Activated CD8-positive, alpha-beta memory T cell treated with anti-CD3 and anti-CD28 coated beads, Interleukin-2, amount 50 U/mL, for 4 hours (primary cell): ENCODE data around the gene SOX11.

Experiments used
- DNase-seq: peaks from one replicate; pipeline ENCODE4 v3.0.0-alpha.2; 2020

Gene SOX11

DNA sequence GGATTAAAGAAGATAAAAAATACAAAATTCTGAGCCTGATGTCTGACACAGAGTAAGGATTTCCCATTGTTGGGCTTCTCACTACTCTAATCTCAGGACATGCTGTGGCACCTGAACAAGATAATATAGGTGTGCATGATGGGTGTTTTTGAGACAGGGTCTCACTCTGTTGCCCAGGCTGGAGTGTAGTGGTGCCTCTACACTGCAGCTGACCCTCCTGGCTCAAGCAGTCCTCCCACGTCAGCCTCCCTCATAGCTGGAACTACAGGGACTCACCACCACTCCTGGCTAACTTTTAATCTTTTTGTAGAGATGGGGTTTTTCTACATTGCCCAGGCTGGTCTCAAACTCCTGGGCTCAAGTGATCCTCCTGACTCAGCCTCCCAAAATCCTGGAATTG lies 32.9 kb downstream of the SOX11 start:
- no peak for DNase-seq

DNA sequence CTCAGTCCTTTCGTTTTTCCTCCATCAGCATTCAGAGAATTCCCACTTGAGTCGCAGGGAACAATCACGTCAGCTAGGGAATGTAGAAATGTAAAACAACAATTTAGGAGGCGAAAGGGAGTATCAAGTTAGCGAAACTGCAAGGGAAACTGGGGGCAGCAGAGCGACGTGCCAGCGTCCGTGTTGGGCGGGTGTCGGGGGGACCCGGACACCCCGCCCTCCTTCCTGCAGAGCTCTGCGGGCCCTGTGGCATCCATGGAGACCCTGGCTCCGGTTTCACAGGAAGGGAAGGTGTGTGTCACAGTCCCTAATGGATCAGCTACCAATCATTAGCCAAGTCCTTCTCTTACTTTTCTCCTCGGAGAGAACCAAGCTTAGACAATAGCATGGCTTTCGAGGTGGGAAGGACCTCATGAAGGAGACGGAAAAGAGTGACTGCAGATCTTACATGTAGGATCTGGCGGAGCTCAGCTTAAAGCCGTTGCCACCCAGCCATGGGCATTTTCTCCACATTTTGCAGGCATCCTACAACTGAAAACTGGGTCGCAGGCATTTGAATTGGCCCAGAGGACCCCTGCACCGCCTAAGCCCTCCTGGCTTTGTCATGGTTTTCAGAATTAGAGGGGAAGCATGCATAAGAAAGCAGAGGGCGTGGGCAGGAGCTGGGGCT lies 33.7 kb downstream of the SOX11 start:
- no peak for DNase-seq

GRCh38 chr2:5727235-5727634 lies 35.1 kb downstream of the SOX11 start:
- DNase-seq: no peak

GRCh38 chr2:5729416-5729815 lies 37.2 kb downstream of the SOX11 start:
- no peak for DNase-seq

DNA sequence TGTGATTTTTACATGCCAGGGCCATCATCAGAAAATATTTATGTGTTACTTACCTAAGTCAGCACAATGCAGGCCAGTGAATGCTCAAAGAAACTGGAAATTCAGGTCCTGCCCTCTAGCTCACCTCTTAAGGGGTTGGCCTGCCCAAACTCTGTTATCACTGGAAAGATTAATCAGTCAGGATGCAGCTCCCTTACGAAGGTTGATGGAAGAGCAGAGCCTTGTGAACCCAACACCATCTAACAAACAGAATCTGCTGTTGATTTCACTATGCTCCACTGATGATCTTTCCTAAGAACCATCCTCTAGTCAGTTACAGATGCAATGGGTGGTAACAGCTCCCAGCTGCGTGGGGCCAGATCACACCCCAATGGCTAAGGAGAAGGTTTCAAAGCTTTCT lies 38.2 kb downstream of the SOX11 start:
- DNase-seq: no peak

DNA sequence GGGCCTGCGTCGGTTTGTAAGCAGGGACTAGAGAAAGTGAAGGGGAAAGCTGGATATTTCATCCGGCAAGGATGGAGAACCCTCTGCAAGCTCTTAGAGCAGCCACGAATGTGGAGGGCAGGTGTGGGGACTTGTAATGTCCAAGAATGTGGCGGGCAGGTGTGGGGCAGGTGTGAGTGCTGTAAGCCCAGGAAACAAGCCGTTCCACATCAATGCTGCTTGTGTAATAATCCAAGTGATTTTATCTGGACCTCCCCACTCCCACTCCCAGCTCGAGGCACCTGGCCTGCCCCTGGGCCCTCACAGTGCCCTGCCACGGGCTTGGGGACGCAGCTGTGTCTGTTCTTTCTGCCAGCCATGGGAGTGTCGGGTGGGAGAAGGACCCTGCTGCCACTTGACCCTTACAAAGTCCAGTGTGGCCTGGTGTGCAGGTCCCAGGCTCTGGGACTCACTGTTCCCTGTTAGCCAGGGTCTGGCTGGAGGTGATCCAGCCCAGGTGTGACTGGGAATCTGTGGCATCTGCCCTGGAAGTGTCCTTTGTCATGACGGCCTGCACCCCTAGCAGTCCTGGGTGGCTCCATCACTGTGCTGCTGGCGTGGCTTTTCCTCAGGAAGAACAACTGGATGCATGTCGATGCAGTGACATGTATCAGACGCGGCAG lies 42.8 kb downstream of the SOX11 start:
- DNase-seq: no peak

- DNase-seq: no peak
Observed at GRCh38 chr2:5735521-5735861, 43.3 kb downstream of the SOX11 start.

DNA sequence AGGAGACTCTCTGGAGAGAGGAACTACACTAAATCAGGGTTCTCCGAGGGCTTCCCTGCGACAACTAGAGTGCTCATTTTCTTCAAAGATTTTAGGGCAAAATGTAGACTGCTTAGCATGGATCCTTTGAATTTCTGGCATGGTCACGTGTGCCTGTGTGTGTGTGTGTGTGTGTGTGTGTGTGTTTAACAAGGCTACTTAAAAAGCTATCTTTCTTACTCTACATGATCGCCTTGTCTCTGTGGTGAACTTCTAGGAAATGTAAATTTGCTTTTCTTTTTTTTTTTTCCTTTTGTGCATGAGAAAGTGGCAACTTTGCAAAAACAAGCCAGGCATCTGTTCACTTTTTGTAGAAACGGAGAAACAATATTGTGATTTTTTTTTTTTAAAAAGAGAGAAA lies 43.9 kb downstream of the SOX11 start:
- DNase-seq: no peak

DNA sequence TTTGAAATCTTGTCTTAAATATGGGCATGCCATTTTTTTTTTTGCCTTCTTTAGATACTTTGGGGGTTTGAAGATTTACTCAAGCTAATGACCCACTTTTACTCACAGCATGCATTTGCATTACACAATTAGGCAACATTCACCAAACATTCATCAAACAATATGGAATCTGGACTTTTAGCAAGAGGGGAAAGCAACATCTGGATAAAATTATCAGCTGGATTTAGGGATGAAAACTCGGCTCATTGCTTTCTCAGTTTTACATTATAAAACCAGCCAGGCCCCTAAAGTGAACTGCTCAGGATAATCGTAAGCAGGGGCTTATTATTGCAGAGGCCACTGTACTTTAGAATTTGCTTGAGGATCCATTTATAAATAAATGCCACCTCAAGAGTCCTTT lies 44.7 kb downstream of the SOX11 start:
- no peak for DNase-seq

GRCh38 chr2:5740053-5740452 lies 47.9 kb downstream of the SOX11 start:
- no peak for DNase-seq

DNA sequence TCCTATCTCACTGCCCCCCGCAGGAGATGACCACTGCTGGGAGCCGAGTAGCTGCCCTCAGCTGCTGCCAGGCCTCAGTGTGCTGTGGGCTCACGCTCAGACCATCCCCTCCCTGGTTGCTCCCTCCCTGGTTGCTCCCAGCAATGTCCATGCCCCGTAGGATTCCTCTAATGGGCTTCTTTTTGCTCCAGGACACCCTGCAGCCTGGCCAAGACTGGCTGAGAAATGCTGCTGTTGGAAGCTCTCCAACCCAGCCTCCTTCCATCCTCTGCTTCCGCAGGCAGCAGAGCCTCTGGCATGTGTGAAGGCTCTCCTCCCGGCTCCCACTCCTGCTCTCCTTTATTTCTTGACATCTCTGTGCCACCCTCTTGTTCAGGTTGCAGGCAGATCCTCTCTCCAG lies 48.6 kb downstream of the SOX11 start:
- no peak for DNase-seq

GRCh38 chr2:5741242-5741641 lies 49.1 kb downstream of the SOX11 start:
- DNase-seq: no peak

DNA sequence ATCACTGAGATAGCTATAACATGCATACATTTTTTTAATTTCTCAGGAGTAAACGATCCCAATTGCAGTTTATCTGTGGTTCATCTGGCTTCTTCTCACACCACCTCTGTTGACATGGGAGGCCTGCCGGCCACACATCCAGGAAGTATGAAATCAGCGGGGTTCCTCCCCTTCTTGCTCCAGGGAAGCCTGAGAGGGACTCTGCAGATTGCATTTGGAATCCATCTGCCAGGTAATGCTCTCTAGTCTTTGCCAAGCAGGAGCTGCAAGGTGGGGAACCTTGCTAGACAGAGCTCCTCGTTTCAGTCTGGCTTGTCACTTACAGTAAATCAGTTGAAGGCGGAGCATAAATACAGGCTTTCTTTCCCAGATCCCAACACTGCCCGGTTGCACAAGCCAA lies 49.9 kb downstream of the SOX11 start:
- DNase-seq: no peak

DNA sequence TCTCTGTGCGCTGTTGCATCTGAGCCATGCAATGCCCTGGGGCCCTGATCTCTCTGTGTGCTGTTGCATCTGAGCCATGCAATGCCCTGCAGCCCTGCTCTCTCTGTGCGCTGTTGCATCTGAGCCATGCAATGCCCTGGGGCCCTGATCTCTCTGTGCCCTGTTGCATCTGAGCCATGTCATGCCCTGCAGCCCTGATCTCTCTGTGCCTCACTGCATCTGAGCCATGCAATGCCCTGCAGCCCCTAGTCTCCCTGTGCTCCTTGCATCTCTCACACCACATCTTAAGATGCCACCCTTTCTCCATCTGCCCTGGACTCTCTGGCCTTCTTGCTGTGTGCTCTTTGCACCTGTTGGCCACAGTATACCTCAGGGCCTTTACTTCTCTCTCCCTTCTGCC lies 56.2 kb downstream of the SOX11 start:
- no peak for DNase-seq

GRCh38 chr2:5748946-5749345 lies 56.8 kb downstream of the SOX11 start:
- DNase-seq: no peak

GRCh38 chr2:5749347-5749746 lies 57.2 kb downstream of the SOX11 start:
- no peak for DNase-seq
